Karpas-422 (cell line): Measurements from ENCODE around the gene ITPKC. TPM values are rescaled to one million over a fixed set of nuclear protein-coding genes. Genes with fewer than 3 reads are reported as not detected.

Source experiments
- DNase-seq: peaks from one replicate; pipeline ENCODE4 v3.0.0-alpha.2; 2015
- H2AFZ ChIP-seq: fragments of 200-600 bp; sonication (generic); 2 replicates; pipeline ENCODE4 v1.6.1; 2014; ENCODE audit warnings: antibody characterized with exemption, low read length, mixed read lengths
- H3K27ac ChIP-seq: fragments of 200-600 bp; sonication (generic); 2 replicates; pipeline ENCODE4 v1.5.1; 2014; ENCODE audit warnings: mild to moderate bottlenecking, low read length, moderate library complexity
- H3K27me3 ChIP-seq: fragments of 200-600 bp; sonication (generic); 2 replicates; pipeline ENCODE4 v1.6.1; 2014; ENCODE audit warnings: low read length, mixed read lengths
- H3K36me3 ChIP-seq: fragments of 200-600 bp; sonication (generic); 2 replicates; pipeline ENCODE4 v1.6.1; 2014; ENCODE audit warnings: low read length, mixed read lengths; ENCODE audit not compliant: insufficient read depth
- H3K4me1 ChIP-seq: fragments of 200-600 bp; sonication (generic); 2 replicates; pipeline ENCODE4 v1.6.1; 2014; ENCODE audit warnings: mild to moderate bottlenecking, low read length, mixed read lengths
- H3K4me2 ChIP-seq: fragments of 200-600 bp; sonication (generic); 2 replicates; pipeline ENCODE4 v1.6.1; 2014; ENCODE audit warnings: low read length, low read depth, mild to moderate bottlenecking; ENCODE audit not compliant: poor library complexity, severe bottlenecking
- H3K4me3 ChIP-seq: fragments of 200-600 bp; sonication (generic); 2 replicates; pipeline ENCODE4 v1.5.1; 2014; ENCODE audit warnings: mild to moderate bottlenecking, antibody characterized with exemption, low read length, mixed read lengths
- H3K79me2 ChIP-seq: fragments of 200-600 bp; sonication (generic); 2 replicates; pipeline ENCODE4 v1.6.1; 2014; ENCODE audit warnings: mild to moderate bottlenecking, low read length, mixed read lengths
- H3K9ac ChIP-seq: fragments of 200-600 bp; sonication (generic); 2 replicates; pipeline ENCODE4 v1.6.0; 2014; ENCODE audit warnings: low read length
- H3K9me2 ChIP-seq: fragments of 200-600 bp; sonication (generic), shearing (Covaris generic); replicated peaks from 2 replicates; pipeline ENCODE4 v1.6.0; 2014; ENCODE audit warnings: mild to moderate bottlenecking, low read length, moderate library complexity; ENCODE audit not compliant: insufficient read depth
- H3K9me3 ChIP-seq: fragments of 300-700, 200-600 bp; sonication (generic); 2 replicates; pipeline ENCODE4 v1.6.1; 2014; ENCODE audit warnings: low read length, mixed read lengths
- H4K20me1 ChIP-seq: fragments of 200-600 bp; sonication (generic); 2 replicates; pipeline ENCODE4 v1.6.1; 2014; ENCODE audit warnings: mild to moderate bottlenecking, antibody characterized with exemption, low read length, low read depth; ENCODE audit not compliant: insufficient read depth
- total RNA-seq: library from RNA; depleted of rRNA; stranded (reverse); fragments of >200 nt; shearing (Covaris generic); gene quantifications from 2 replicates; pipeline ENCODE4 v1.2.3, GENCODE V29; 2014; ENCODE audit warnings: low replicate concordance

The ITPKC gene
- total RNA-seq, 1 experiment from 2014 or later: 5.9 TPM

GRCh38 chr19:40702337-40703012 lies 14.4 kb upstream of the ITPKC start:
- Histone ChIP-seq H3K4me1 (no peaks in the 10 kb centered on the region), H4K20me1 (no peaks in the 10 kb centered on the region), H3K4me2 (no peak overlapping the region), H3K36me3 (peaks cover 19% of the 10 kb centered on the region), H3K27me3 (no peaks in the 10 kb centered on the region), H3K9me2 (no peaks in the 10 kb centered on the region), H3K27ac (no peak overlapping the region), H2AFZ (no peak overlapping the region), H3K4me3 (no peak overlapping the region), H3K79me2 (no peaks in the 10 kb centered on the region), H3K9ac (no peak overlapping the region), H3K9me3 (no peaks in the 10 kb centered on the region)
- peak; percentile 44 for DNase-seq

GRCh38 chr19:40703029-40703755 lies 13.7 kb upstream of the ITPKC start:
- H2AFZ ChIP-seq: no peak overlapping the region
- H3K4me1 ChIP-seq: no peaks in the 10 kb centered on the region
- no peak for DNase-seq
- H3K9me2 ChIP-seq: no peaks in the 10 kb centered on the region
- no peak overlapping the region for H3K27ac ChIP-seq
- H3K9me3 ChIP-seq: no peaks in the 10 kb centered on the region
- no peaks in the 10 kb centered on the region for H4K20me1 ChIP-seq
- H3K27me3 ChIP-seq: no peaks in the 10 kb centered on the region
- no peak overlapping the region for H3K4me2 ChIP-seq
- no peak overlapping the region for H3K9ac ChIP-seq
- no peaks in the 10 kb centered on the region for H3K79me2 ChIP-seq
- H3K36me3 ChIP-seq: peaks cover 21% of the 10 kb centered on the region
- H3K4me3 ChIP-seq: no peak overlapping the region

GRCh38 chr19:40704491-40705361 lies 12.2 kb upstream of the ITPKC start:
- H4K20me1 ChIP-seq: no peaks in the 10 kb centered on the region
- no peak overlapping the region for H3K27ac ChIP-seq
- H3K4me2 ChIP-seq: no peak overlapping the region
- no peaks in the 10 kb centered on the region for H3K9me3 ChIP-seq
- H3K79me2 ChIP-seq: no peaks in the 10 kb centered on the region
- H2AFZ ChIP-seq: no peak overlapping the region
- peak; percentile 29 for DNase-seq
- no peaks in the 10 kb centered on the region for H3K9me2 ChIP-seq
- no peaks in the 10 kb centered on the region for H3K27me3 ChIP-seq
- no peak overlapping the region for H3K9ac ChIP-seq
- H3K4me1 ChIP-seq: no peaks in the 10 kb centered on the region
- H3K4me3 ChIP-seq: no peak overlapping the region
- H3K36me3 ChIP-seq: peaks cover 24% of the 10 kb centered on the region; the same call in 1 of the 2 replicates

GRCh38 chr19:40705362-40705651 lies 11.6 kb upstream of the ITPKC start:
- no peak overlapping the region for H3K4me3 ChIP-seq
- peaks cover 24% of the 10 kb centered on the region; the same call in 1 of the 2 replicates for H3K36me3 ChIP-seq
- no peaks in the 10 kb centered on the region for H3K9me2 ChIP-seq

GRCh38 chr19:40705950-40706619 lies 10.8 kb upstream of the ITPKC start:
- Histone ChIP-seq H2AFZ (no peak overlapping the region), H3K9me3 (no peaks in the 10 kb centered on the region), H3K9ac (no peak overlapping the region), H3K27me3 (no peaks in the 10 kb centered on the region), H3K79me2 (no peaks in the 10 kb centered on the region), H3K4me2 (no peak overlapping the region), H3K4me3 (no peak overlapping the region), H3K9me2 (no peaks in the 10 kb centered on the region), H3K36me3 (peaks cover 24% of the 10 kb centered on the region; the same call in 1 of the 2 replicates), H3K27ac (no peak overlapping the region), H3K4me1 (no peaks in the 10 kb centered on the region), H4K20me1 (no peaks in the 10 kb centered on the region)
- no peak for DNase-seq

More at GRCh38 chr19:40705362-40705651, 11.6 kb upstream of the ITPKC start:
- Histone ChIP-seq H3K9me3 (no peaks in the 10 kb centered on the region), H3K79me2 (no peaks in the 10 kb centered on the region), H3K27me3 (no peaks in the 10 kb centered on the region), H3K9ac (no peak overlapping the region), H2AFZ (no peak overlapping the region), H3K27ac (no peak overlapping the region), H4K20me1 (no peaks in the 10 kb centered on the region), H3K4me2 (no peak overlapping the region), H3K4me1 (no peaks in the 10 kb centered on the region)
- no peak for DNase-seq

GRCh38 chr19:40707615-40708014 lies 9.3 kb upstream of the ITPKC start:
- Histone ChIP-seq H3K4me1 (no peaks in the 10 kb centered on the region), H3K27me3 (no peaks in the 10 kb centered on the region), H3K4me2 (no peak overlapping the region), H3K36me3 (peaks cover 21% of the 10 kb centered on the region; the same call in 1 of the 2 replicates), H3K4me3 (no peak overlapping the region), H3K79me2 (peaks cover 2% of the 10 kb centered on the region; the same call in 1 of the 2 replicates), H3K9ac (no peak overlapping the region), H3K27ac (no peak overlapping the region), H3K9me2 (no peaks in the 10 kb centered on the region), H2AFZ (no peak overlapping the region), H3K9me3 (no peaks in the 10 kb centered on the region), H4K20me1 (no peaks in the 10 kb centered on the region)
- DNase-seq: no peak

- DNase-seq: no peak
- Histone ChIP-seq H4K20me1 (no peaks in the 10 kb centered on the region), H2AFZ (no peak overlapping the region), H3K27ac (no peak overlapping the region), H3K27me3 (no peaks in the 10 kb centered on the region), H3K4me2 (no peak overlapping the region), H3K9ac (no peak overlapping the region), H3K4me3 (no peak overlapping the region), H3K4me1 (peaks cover 9% of the 10 kb centered on the region), H3K9me3 (no peaks in the 10 kb centered on the region), H3K36me3 (peaks cover 15% of the 10 kb centered on the region; the same call in 1 of the 2 replicates), H3K9me2 (no peaks in the 10 kb centered on the region), H3K79me2 (peaks cover 14% of the 10 kb centered on the region)
Measured at GRCh38 chr19:40709817-40710216, 7.1 kb upstream of the ITPKC start.
